ENCODE measurements around the gene PCDHGC4. TPM values are rescaled to one million over a fixed set of nuclear protein-coding genes. Genes with fewer than 3 reads are reported as not detected.

The PCDHGC4 gene
- total RNA-seq, 2 donors from 2014 or later, result 3.8 to 4.1 TPM

DNA sequence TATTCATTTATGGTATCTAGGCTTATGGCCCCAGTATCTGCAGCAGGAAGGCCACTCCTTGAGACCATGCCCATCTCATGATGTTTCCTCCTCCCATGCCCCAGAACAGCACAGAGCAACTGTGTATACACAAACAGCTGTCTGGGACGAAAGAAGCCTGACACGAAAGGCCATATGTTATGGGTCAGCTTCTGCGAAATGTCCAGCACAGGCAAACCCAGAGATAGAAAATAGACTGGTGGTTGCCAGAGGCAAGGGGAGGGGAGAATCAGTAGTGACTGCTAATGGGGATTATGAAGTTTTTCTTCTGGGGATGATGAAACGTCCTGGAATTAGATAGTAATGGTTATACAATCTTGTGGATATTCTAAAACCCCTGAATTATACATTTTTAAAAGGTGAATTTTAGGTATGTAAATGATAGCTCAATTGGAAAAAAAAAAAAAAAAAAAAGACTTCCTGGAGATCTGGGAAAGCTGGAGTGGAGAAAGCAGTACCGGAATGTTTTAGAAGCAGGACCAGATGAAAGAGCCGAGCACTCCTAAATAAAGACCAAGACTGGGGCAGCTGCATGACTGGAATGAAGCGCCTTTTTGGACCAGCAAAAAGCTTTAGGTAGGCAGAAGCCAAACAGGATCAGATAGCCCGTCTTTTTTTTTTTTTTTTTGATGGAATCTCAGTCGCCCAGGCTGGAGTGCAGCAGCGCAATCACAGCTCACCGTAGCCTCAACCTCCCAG, 33.2 kb downstream of the PCDHGC4 start:
- TF ChIP-seq, protein P1, sequence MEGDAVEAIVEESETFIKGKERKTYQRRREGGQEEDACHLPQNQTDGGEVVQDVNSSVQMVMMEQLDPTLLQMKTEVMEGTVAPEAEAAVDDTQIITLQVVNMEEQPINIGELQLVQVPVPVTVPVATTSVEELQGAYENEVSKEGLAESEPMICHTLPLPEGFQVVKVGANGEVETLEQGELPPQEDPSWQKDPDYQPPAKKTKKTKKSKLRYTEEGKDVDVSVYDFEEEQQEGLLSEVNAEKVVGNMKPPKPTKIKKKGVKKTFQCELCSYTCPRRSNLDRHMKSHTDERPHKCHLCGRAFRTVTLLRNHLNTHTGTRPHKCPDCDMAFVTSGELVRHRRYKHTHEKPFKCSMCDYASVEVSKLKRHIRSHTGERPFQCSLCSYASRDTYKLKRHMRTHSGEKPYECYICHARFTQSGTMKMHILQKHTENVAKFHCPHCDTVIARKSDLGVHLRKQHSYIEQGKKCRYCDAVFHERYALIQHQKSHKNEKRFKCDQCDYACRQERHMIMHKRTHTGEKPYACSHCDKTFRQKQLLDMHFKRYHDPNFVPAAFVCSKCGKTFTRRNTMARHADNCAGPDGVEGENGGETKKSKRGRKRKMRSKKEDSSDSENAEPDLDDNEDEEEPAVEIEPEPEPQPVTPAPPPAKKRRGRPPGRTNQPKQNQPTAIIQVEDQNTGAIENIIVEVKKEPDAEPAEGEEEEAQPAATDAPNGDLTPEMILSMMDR (IDR thresholded peaks at IDR 0.05), result no peak
- Histone ChIP-seq H3K27me3 (replicated peaks; ENCODE audit: insufficient read depth) (no peaks in the 10 kb centered on the region), H3K27ac (no peak overlapping the region), H3K9me3 (no peaks in the 10 kb centered on the region), H3K4me3 (no peak overlapping the region), H3K4me1 (replicated peaks) (peaks cover 4% of the 10 kb centered on the region), H3K36me3 (no peaks in the 10 kb centered on the region)
- no peak for DNase-seq (ENCODE audit: low spot score)
- 82% methylated on average over 11 of the region's 11 CpGs for WGBS
- intact Hi-C loops (cut with DNase I), result no loop called here

DNA sequence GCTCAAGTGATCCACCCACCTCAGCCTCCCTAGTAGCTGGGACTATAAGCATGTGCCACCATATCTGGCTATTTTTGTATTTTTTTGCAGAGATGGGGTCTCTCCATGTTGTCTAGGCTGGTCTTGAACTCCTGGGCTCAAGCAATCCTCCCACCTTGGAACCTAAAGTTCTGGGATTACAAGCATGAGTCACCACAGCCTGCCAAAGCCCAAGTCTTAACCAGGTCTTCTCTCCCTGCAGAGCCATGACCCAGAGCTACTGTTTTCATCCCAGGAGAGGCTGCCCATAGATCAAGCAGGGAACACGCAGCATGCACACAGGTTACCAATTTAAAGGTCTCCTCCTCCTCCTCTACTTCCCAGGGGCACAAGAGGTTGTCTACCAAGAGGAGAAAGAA, 33.8 kb downstream of the PCDHGC4 start:
- TF ChIP-seq POLR2A (IDR thresholded peaks at IDR 0.05) (no peak), POLR2AphosphoS5 (IDR thresholded peaks at IDR 0.05) (no peak)
- TF ChIP-seq, protein P1 (IDR thresholded peaks at IDR 0.05), result no peak
- no peaks in the 10 kb centered on the region for H3K9me3 ChIP-seq
- intact Hi-C loops (cut with DNase I), result no loop called here
- no peak overlapping the region for H3K27ac ChIP-seq
- WGBS, result 95% methylated on average over 1 of the region's 1 CpG
- H3K4me3 ChIP-seq, result no peak overlapping the region
- peaks cover 4% of the 10 kb centered on the region for H3K4me1 ChIP-seq (replicated peaks)
- no peaks in the 10 kb centered on the region for H3K36me3 ChIP-seq
- no peak for DNase-seq (ENCODE audit: low spot score)
- H3K27me3 ChIP-seq (replicated peaks; ENCODE audit: insufficient read depth), result no peaks in the 10 kb centered on the region

DNA sequence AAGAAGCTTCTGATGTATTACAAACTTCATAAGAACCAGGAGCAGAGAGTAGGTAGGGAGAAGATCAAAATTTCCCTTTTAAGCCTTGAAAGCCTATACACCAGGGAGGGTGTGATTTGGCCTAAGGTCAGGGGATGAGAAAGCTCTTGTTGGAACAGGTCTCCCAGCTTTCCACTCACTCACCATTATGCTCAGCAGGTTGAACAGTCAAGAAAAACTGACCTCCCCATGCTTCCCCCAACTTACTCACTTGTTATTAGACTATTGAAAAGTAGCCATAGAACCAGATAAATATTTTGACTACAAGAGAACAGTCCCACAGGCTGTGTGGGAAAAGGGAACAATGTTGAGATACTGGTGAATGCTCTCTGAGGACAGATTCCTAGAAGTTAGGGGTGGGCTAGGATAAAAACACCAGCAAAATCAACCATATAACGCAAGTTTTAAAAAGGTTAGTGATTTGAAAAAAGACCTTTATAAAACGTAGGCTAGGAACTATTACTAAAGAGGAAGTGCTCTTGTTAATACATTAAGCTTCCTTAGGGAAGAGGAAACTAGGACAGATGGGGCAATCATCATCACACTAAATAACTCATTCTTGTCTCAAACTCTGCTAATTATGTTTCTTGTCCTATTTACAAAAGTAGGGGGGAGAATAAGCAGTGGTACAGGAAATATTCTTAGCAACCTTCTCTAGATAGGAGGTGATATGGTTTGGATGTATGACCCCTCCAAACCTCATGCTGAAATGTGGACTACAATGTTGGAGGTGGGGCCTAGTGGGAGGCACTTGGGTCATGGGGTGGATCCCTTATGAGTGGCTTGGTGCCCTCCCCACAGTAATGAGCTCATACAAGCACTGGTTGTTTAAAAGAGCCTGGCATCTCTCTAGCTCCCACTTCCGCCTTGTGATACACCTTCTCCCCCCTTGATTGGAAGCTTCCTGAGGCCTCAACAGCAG, 35.1 kb downstream of the PCDHGC4 start:
- Histone ChIP-seq H3K27ac (no peak overlapping the region), H3K27me3 (replicated peaks; ENCODE audit: insufficient read depth) (no peaks in the 10 kb centered on the region), H3K4me3 (no peak overlapping the region), H3K36me3 (no peaks in the 10 kb centered on the region), H3K9me3 (no peaks in the 10 kb centered on the region), H3K4me1 (replicated peaks) (no peaks in the 10 kb centered on the region)
- TF ChIP-seq POLR2A (IDR thresholded peaks at IDR 0.05) (no peak), POLR2AphosphoS5 (IDR thresholded peaks at IDR 0.05) (no peak)
- TF ChIP-seq, protein P1 (IDR thresholded peaks at IDR 0.05), result no peak
- intact Hi-C loops (cut with DNase I), result loop anchor here (10.0 kb wide), 1 partner anchor 105 kb away; the partner anchor contains the start of genes PCDHGA10 and PCDHGB7
- DNase-seq (ENCODE audit: low spot score), result no peak
- WGBS, result 79% methylated on average over 3 of the region's 3 CpGs

- no peak overlapping the region for H3K4me3 ChIP-seq
- H3K4me1 ChIP-seq (replicated peaks), result no peaks in the 10 kb centered on the region
- WGBS, result 25% methylated on average over 2 of the region's 2 CpGs
- H3K36me3 ChIP-seq, result no peaks in the 10 kb centered on the region
- TF ChIP-seq POLR2A (IDR thresholded peaks at IDR 0.05), result peak; percentile 32
- TF ChIP-seq, protein P1 (IDR thresholded peaks at IDR 0.05), result peak in 1 of 4 experiments; percentile 5
- peak; percentile 34 for TF ChIP-seq POLR2AphosphoS5 (IDR thresholded peaks at IDR 0.05)
- no peaks in the 10 kb centered on the region for H3K9me3 ChIP-seq
- intact Hi-C loops (cut with DNase I), result loop anchor here (10.0 kb wide), 1 partner anchor 107 kb away; the partner anchor contains the start of genes PCDHGA10 and PCDHGB7
- H3K27ac ChIP-seq, result peak overlapping the region; percentile 10 to 28
- no peak for DNase-seq (ENCODE audit: low spot score)
- no peaks in the 10 kb centered on the region for H3K27me3 ChIP-seq (replicated peaks; ENCODE audit: insufficient read depth)
These were observed 36.5 kb downstream of the PCDHGC4 start for GRCh38 chr5:141521244-141521781.
